ENCODE measurements around the gene VILL. TPM values are rescaled to one million over a fixed set of nuclear protein-coding genes. Genes with fewer than 3 reads are reported as not detected.
"Not testable (repeated sequence)": the region's sequence is repeated elsewhere in the genome, so short reads cannot be mapped to it uniquely, and the experiment has no call there.

VILL gene
- total RNA-seq, 1 donor from 2014 or later, result 2.3 TPM

DNA sequence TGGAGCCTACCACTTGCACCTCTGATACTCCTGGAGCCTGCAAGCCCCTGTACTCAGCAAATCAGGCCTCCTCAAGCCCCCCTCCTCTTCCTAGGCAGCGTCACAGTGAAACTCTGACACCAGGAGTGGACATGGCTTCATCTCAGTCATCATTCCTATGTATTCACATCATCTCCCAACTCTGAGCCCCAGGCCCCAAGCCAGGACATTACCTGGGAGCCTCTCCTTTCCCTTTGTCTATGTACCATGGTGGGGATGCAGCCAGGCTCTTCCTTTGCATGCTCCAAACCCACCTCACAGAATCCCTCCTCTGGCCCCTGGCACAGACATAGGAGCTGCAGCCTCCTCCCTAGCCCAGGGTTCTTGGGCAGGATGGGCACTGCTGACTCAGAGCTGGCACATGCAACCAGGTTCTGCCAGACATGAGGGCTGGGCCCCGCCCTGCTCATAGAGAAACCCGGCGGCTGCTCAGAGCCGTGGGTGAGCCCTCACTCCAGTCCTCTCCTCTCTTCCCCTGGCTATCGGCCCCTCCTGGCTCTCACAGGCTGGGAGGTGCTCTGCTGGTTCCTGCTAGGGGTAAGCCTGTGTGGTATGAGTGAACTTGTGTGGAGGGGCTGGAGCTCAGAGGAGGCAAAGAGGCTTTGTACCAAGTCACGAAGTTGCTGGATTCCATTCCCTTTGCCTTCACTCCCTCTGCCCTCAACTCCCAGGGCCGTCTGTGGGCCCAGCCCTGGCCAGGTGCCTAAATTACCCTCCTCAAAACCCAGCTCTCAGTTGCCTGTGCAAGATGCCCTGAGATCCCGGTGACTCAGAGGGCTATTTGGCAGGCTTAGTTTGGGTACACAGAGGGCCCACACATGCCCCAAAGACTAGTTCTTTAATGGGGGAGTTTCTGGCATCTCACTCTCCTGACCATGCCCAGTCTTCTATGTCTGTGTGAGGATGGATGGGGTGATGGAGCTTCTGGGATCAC lies 40.7 kb downstream of the VILL start:
- Mint-ChIP-seq H3K4me1 (ENCODE audit: unreplicated experiment) (peaks cover 17% of the 10 kb centered on the region), H3K36me3 (ENCODE audit: unreplicated experiment) (no peaks in the 10 kb centered on the region), H3K4me3 (ENCODE audit: unreplicated experiment) (peak overlapping the region; percentile 57), H3K27me3 (ENCODE audit: unreplicated experiment) (no peaks in the 10 kb centered on the region), H3K27ac (ENCODE audit: unreplicated experiment) (peak overlapping the region; percentile 86), H3K9me3 (ENCODE audit: unreplicated experiment) (no peaks in the 10 kb centered on the region)
- TF ChIP-seq, protein P1, sequence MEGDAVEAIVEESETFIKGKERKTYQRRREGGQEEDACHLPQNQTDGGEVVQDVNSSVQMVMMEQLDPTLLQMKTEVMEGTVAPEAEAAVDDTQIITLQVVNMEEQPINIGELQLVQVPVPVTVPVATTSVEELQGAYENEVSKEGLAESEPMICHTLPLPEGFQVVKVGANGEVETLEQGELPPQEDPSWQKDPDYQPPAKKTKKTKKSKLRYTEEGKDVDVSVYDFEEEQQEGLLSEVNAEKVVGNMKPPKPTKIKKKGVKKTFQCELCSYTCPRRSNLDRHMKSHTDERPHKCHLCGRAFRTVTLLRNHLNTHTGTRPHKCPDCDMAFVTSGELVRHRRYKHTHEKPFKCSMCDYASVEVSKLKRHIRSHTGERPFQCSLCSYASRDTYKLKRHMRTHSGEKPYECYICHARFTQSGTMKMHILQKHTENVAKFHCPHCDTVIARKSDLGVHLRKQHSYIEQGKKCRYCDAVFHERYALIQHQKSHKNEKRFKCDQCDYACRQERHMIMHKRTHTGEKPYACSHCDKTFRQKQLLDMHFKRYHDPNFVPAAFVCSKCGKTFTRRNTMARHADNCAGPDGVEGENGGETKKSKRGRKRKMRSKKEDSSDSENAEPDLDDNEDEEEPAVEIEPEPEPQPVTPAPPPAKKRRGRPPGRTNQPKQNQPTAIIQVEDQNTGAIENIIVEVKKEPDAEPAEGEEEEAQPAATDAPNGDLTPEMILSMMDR (IDR thresholded peaks at IDR 0.05), result no peak
- DNase-seq (ENCODE audit: extremely low spot score, unreplicated experiment), result no peak

GRCh38 chr3:38032328-38032865 lies 41.8 kb downstream of the VILL start:
- no peaks in the 10 kb centered on the region for H3K9me3 Mint-ChIP-seq (ENCODE audit: unreplicated experiment)
- DNase-seq (ENCODE audit: extremely low spot score, unreplicated experiment), result no peak
- H3K36me3 Mint-ChIP-seq (ENCODE audit: unreplicated experiment), result no peaks in the 10 kb centered on the region
- H3K27me3 Mint-ChIP-seq (ENCODE audit: unreplicated experiment), result no peaks in the 10 kb centered on the region
- TF ChIP-seq, protein P1 (IDR thresholded peaks at IDR 0.05), result no peak
- H3K27ac Mint-ChIP-seq (ENCODE audit: unreplicated experiment), result no peak overlapping the region
- H3K4me3 Mint-ChIP-seq (ENCODE audit: unreplicated experiment), result no peak overlapping the region
- peaks cover 17% of the 10 kb centered on the region for H3K4me1 Mint-ChIP-seq (ENCODE audit: unreplicated experiment)

DNA sequence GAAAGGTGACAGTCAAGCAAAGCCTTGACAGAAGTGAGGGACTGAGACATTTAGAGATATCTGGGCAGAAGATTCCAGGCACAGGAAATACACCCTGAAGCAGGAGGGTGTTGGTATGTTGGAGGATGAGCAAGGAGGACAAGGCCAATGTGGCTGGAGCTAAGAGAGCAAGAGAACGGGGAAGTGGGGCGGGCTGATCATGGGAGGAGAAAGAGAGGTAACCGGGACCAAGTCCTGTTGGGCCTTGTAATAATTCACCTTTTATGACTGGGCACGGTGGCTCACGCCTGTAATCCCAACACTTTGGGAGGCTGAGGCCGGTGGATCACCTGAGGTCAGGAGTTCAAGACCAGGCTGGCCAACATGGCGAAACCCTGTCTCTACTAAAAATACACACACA lies 43.0 kb downstream of the VILL start:
- H3K27ac Mint-ChIP-seq (ENCODE audit: unreplicated experiment); H3K27me3 Mint-ChIP-seq (ENCODE audit: unreplicated experiment); H3K36me3 Mint-ChIP-seq (ENCODE audit: unreplicated experiment); H3K9me3 Mint-ChIP-seq (ENCODE audit: unreplicated experiment); H3K4me3 Mint-ChIP-seq (ENCODE audit: unreplicated experiment); DNase-seq (ENCODE audit: extremely low spot score, unreplicated experiment): not testable (repeated sequence)
- peaks cover 15% of the 10 kb centered on the region for H3K4me1 Mint-ChIP-seq (ENCODE audit: unreplicated experiment)

GRCh38 chr3:38034335-38034734 lies 43.7 kb downstream of the VILL start:
- H3K36me3 Mint-ChIP-seq (ENCODE audit: unreplicated experiment); H3K27ac Mint-ChIP-seq (ENCODE audit: unreplicated experiment); H3K9me3 Mint-ChIP-seq (ENCODE audit: unreplicated experiment); H3K27me3 Mint-ChIP-seq (ENCODE audit: unreplicated experiment); H3K4me3 Mint-ChIP-seq (ENCODE audit: unreplicated experiment); DNase-seq (ENCODE audit: extremely low spot score, unreplicated experiment): not testable (repeated sequence)
- peaks cover 21% of the 10 kb centered on the region for H3K4me1 Mint-ChIP-seq (ENCODE audit: unreplicated experiment)

DNA sequence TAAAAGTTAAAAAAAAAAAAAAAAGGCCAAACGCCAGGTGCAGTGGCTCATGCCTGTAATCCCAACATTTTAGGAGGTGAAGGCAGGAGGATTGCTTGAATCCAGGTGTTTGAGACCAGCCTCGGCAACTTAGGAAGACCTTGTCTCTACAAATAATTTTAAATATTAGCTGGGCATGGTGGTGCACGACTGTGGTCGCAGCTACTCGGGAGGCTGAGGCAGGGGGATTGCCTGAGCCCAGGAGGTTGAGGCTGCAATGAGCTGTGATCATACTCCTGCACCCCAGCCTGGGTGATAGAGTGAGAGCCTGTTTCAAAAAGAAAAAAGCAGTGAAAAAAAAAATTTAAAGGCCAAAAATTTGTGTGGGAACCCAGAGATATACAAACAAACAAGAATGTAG lies 45.7 kb downstream of the VILL start:
- H3K4me3 Mint-ChIP-seq (ENCODE audit: unreplicated experiment), result no peak overlapping the region
- no peaks in the 10 kb centered on the region for H3K36me3 Mint-ChIP-seq (ENCODE audit: unreplicated experiment)
- peaks cover 21% of the 10 kb centered on the region for H3K4me1 Mint-ChIP-seq (ENCODE audit: unreplicated experiment)
- H3K9me3 Mint-ChIP-seq (ENCODE audit: unreplicated experiment), result no peaks in the 10 kb centered on the region
- peaks cover 5% of the 10 kb centered on the region for H3K27me3 Mint-ChIP-seq (ENCODE audit: unreplicated experiment)
- DNase-seq (ENCODE audit: extremely low spot score, unreplicated experiment), result no peak
- no peak overlapping the region for H3K27ac Mint-ChIP-seq (ENCODE audit: unreplicated experiment)
- TF ChIP-seq, protein P1 (IDR thresholded peaks at IDR 0.05), result no peak

GRCh38 chr3:38036906-38037305 lies 46.3 kb downstream of the VILL start:
- H3K9me3 Mint-ChIP-seq (ENCODE audit: unreplicated experiment), result no peaks in the 10 kb centered on the region
- H3K36me3 Mint-ChIP-seq (ENCODE audit: unreplicated experiment), result no peaks in the 10 kb centered on the region
- H3K4me3 Mint-ChIP-seq (ENCODE audit: unreplicated experiment), result no peak overlapping the region
- no peak for DNase-seq (ENCODE audit: extremely low spot score, unreplicated experiment)
- H3K27me3 Mint-ChIP-seq (ENCODE audit: unreplicated experiment), result peaks cover 5% of the 10 kb centered on the region
- no peak overlapping the region for H3K27ac Mint-ChIP-seq (ENCODE audit: unreplicated experiment)
- TF ChIP-seq, protein P1 (IDR thresholded peaks at IDR 0.05), result no peak
- peaks cover 15% of the 10 kb centered on the region for H3K4me1 Mint-ChIP-seq (ENCODE audit: unreplicated experiment)

Measured in osteocyte (in vitro differentiated cells).